ENCODE measurements around the gene FERD3L. TPM values are rescaled to one million over a fixed set of nuclear protein-coding genes. Genes with fewer than 3 reads are reported as not detected.

The FERD3L gene
- total and polyA plus RNA-seq, 8 donors, result not detected

GRCh38 chr7:19119870-19120486 lies 25.2 kb downstream of the FERD3L start:
- intact Hi-C loops (cut with DNase I), result no loop called here
- ATAC-seq, result no peak
- Histone ChIP-seq H3K4me3 (no peak overlapping the region), H3K27ac (no peak overlapping the region), H3K4me1 (peaks cover 0 to 5% (median 0%) of the 10 kb centered on the region in 3 donors), H3K9me3 (no peaks in the 10 kb centered on the region), H3K27me3 (peaks cover 3 to 51% (median 4%) of the 10 kb centered on the region in 4 donors), H3K36me3 (no peaks in the 10 kb centered on the region)
- 12 to 13% methylated on average over 10 of the region's 10 CpGs for WGBS, 2 donors
- FAIRE-seq, result no peak
- no peak for TF ChIP-seq CTCF (IDR thresholded peaks at IDR 0.05)
- DNase-seq, result no peak

- no peak for ATAC-seq
- WGBS, 2 donors, result 11% methylated on average over 8 of the region's 8 CpGs
- intact Hi-C loops (cut with DNase I), result no loop called here
- DNase-seq, result no peak
- no peak for FAIRE-seq
- Histone ChIP-seq H3K27me3 (peaks cover 4 to 57% (median 9%) of the 10 kb centered on the region in 4 donors), H3K4me3 (no peak overlapping the region), H3K36me3 (no peaks in the 10 kb centered on the region), H3K9me3 (no peaks in the 10 kb centered on the region), H3K4me1 (peaks cover 0 to 5% (median 0%) of the 10 kb centered on the region in 3 donors), H3K27ac (no peak overlapping the region)
- TF ChIP-seq CTCF (IDR thresholded peaks at IDR 0.05), result no peak
These were observed 25.8 kb downstream of the FERD3L start for GRCh38 chr7:19119372-19119771.

GRCh38 chr7:19118636-19119371 lies 26.4 kb downstream of the FERD3L start:
- TF ChIP-seq CTCF (IDR thresholded peaks at IDR 0.05), result no peak
- ATAC-seq (no peak), FAIRE-seq (no peak), DNase-seq (peak in 2 of 6 donors; percentile 51 to 55)
- Histone ChIP-seq H3K27ac (no peak overlapping the region), H3K4me3 (no peak overlapping the region), H3K27me3 (peaks cover 4 to 63% (median 11%) of the 10 kb centered on the region in 4 donors), H3K36me3 (no peaks in the 10 kb centered on the region), H3K9me3 (no peaks in the 10 kb centered on the region), H3K4me1 (peaks cover 0 to 5% (median 0%) of the 10 kb centered on the region in 3 donors)
- WGBS, 2 donors, result 7 to 12% methylated on average over 28 of the region's 28 CpGs
- intact Hi-C loops (cut with DNase I), result no loop called here

- intact Hi-C loops (cut with DNase I), result no loop called here
- DNase-seq (peak in 3 of 6 donors; percentile 14 to 71 (median 56)), ATAC-seq (peak in 3 of 4 donors; percentile 30 to 40 (median 31)), FAIRE-seq (no peak)
- Histone ChIP-seq H3K27ac (no peak overlapping the region), H3K4me1 (peaks cover 0 to 5% (median 0%) of the 10 kb centered on the region in 3 donors), H3K36me3 (no peaks in the 10 kb centered on the region), H3K9me3 (no peaks in the 10 kb centered on the region), H3K27me3 (peaks cover 7 to 70% (median 12%) of the 10 kb centered on the region in 4 donors), H3K4me3 (peak overlapping the region in 2 of 4 donors; percentile 30 to 49)
- 3 to 4% methylated on average over 47 to 51 of the region's 51 CpGs for WGBS, 2 donors
- no peak for TF ChIP-seq CTCF (IDR thresholded peaks at IDR 0.05)
These were observed 27.2 kb downstream of the FERD3L start for GRCh38 chr7:19117870-19118608.

Measured in pancreas (tissue), 10 donors.